H4 (cell line): ENCODE data around the gene FGF1. TPM values are rescaled to one million over a fixed set of nuclear protein-coding genes. Genes with fewer than 3 reads are reported as not detected.
"Not testable (repeated sequence)": the region's sequence is repeated elsewhere in the genome, so short reads cannot be mapped to it uniquely, and the experiment has no call there.

ENCODE experiments used
- DNase-seq: peaks from one replicate; pipeline ENCODE4 v3.0.0-alpha.2; 2015; ENCODE audit warnings: low spot score
- total RNA-seq: library from RNA; depleted of rRNA; stranded (reverse); fragments of >200 nt; shearing (Covaris generic); gene quantifications from 2 replicates; pipeline ENCODE4 v1.2.3, GENCODE V29; 2014

FGF1 gene
- total RNA-seq, 1 experiment from 2014 or later = 3.1 TPM

DNA sequence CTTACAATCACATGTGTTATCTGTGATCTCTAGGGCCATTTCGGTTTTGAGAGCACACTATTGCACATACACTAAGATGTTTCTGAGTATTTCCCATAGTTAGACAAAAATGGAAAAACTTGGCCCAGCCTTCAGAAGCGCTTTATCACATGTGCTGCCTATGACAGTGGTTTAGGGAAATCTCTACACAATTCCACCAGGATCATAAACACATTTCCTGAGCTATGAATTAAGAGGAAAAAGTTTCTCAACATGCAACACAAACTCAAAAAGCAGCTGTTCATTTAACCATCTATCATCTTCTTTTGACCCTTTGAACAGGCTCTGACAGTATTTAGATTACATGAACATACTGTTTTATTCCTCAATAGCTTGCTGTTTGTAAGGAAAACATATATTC lies 15.1 kb downstream of the FGF1 start:
- DNase-seq = no peak

DNA sequence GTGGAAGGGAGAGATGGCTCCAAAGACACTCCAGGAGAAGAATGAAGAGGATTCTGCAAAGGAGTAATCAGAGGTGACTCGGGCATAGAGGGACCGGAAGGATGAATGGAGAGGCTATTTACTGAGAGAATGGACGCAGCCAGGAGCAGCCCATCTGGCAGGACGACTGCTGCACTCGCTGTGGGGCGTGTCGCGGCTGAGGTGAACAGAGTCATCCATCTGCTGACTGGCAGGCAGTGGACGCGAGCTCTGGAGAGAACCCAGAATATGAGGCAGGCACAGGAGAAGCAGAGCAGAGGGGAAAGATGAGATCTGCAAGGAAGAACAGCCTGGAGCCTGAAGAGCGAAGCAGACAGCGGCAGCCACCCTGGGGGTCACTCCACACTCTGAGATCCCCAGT lies 16.4 kb downstream of the FGF1 start:
- DNase-seq = no peak

DNA sequence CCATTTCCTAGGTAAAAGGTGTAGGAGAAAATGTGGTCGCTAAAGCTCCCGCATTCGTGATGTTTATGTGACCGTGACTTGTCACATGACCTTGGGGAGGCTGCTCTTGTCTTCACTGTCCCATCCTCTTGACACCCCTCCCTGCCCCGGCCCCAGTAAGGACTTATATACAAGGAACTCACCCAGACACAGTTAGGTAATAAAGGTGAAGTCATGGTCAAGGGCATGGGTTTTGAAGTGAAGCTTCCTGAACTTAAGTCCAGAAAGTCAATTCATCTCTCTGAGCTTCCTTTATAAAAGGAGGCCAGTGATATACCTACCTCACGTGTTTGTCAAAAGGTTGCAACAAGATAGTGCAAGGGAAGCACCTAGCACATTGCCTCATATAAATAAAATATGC lies 17.6 kb downstream of the FGF1 start:
- no peak for DNase-seq

DNA sequence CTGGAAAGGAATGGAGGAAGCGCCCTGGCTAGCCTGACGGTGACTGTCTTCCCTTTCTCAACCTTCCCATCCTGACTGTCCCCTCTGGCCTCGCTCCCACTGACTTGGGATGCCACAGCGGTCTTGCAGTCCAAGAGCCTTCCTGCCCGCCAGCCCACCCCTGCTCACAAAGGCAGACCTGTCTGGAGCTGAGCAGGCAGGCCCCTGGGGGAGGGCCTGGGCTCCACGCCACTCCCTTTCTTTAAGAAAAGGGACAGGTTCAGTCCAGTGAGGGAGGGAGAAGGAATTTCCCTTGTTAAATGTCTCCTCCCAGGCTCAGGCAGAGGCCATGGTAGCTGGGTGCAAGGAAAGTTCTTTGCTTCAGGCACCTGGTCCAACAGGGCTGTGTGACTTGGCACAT lies 18.1 kb downstream of the FGF1 start:
- no peak for DNase-seq

DNA sequence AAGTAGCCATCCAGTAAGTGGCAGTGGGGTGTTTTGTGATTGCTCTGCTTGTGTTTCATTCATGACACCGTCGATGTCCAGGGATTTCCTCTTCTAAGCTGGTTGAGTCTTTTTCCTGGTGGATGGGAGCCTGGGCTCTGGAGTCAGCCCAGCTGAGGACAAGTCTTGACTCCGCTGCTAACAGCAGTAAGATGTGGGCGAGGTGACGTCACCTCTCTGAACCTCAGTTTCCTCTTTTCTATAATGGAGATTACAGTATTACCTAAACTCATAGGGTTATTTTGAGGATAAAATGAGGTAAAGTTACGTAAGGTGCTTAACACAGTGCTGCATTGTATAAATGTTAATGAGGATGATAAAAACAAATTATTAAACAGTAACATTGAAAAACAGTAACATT lies 21.3 kb downstream of the FGF1 start:
- no peak for DNase-seq

DNA sequence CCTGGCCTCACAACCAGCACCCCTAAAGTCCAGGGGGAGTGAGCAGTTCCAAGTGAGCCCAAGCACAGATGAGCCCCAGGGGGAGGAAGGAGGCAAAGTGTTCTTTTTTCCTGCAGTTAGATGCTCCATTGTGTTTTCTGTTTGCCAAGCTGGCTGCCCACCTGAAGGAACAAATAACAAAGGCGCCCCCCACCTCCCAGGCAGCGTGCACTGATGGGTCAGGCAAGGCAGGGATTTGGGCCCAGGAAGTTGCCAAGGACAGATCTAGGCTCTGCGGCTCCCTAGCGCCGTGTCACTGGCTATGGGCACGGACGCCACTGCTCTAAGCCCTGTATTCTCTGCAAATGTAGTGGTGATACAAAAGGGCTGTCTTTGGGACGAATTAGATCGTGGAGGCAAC lies 21.8 kb downstream of the FGF1 start:
- DNase-seq = no peak

DNA sequence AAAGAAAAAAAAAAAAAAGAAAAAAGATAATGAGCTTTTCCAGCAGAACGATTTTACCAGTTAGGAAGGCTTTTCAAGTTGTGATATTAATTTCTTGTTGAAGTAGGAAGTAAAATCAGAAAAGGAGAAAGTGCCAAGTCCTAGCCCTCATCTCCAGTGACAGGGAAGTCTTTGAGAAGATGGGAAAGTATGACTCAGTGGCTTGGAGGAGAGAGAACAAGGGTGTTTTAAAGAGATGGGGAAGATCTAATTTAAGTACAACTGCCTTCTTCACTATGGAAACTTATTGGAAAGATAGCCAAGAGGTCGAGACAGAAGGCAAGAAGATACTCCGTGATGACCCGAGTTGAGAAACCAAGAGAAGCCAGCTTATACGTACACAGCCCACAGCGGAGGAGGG lies 22.6 kb downstream of the FGF1 start:
- DNase-seq = no peak

DNA sequence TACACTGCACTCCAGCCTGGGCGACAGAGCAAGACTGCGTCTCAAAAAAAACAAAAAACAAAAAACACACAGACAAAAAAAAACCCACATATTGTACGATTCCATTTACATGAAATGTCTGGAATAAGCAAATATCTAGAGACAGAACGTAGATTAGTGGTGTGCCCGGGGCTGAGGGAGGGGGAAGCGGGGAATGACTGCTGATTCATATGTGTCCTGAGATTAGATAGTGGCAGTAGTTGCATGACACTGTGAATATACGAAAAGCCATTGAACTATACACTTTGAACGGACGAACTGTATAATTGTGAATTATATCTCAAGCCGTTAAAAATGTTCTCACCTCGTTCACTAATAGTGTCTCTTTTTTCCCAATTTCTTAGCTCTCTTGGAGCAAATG lies 23.9 kb downstream of the FGF1 start:
- DNase-seq = no peak

DNA sequence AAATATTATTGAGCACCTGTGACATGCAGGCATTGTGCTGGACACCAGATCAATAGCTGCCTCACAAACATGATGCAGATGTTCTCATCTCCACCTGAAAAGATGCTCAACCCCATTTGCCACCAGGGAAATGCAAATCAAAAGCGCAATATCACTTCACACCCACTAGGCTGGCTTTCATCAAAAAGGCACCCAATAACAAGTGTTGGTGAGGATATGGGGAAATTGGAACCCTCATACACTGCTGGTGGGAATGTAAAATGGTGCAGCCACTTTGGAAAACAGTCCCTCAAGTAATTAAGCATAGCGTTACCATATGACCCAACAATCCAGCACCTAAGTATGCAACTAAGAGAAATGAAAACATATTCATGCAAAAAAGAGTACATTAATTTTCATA lies 24.7 kb downstream of the FGF1 start:
- no peak for DNase-seq

DNA sequence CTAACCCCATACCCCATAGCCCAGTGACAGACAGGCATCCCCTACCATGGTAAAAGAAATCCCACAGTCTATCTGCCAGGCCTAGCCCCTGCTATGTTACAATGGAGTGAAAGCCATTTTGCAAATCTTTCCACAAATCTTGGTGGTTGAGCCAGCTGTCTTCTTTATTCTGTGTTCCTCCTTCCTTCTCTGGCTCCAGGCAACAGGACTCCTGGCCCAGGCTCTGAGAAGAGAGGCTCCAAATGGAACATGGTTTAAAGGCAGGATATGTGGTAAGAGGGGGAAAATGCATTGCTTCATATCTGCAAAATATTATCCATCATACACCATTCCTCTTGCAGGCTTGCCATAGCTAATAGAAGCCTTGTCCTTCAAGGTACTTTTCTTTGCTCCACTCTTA lies 25.2 kb downstream of the FGF1 start:
- DNase-seq = no peak

DNA sequence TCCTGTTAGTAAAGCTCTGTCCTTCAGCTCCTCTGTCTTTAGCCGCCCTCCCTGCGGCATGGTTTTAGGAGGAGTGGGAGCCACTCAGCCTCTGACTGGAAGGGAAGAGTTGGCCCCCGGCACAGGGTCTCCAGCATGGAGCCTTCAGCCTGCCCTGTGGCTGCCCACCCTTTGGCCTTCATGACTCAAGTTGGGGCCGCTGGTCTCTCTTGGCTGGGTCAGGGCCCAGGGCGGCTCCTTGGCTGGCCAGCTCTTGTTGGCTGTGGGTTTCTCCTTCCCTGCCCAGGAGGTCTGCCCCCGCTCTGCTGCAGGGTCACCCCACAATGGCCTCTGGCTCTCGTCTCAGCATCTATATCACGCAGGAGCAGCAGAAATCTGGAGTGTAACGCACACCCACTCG lies 25.7 kb downstream of the FGF1 start:
- DNase-seq = no peak

DNA sequence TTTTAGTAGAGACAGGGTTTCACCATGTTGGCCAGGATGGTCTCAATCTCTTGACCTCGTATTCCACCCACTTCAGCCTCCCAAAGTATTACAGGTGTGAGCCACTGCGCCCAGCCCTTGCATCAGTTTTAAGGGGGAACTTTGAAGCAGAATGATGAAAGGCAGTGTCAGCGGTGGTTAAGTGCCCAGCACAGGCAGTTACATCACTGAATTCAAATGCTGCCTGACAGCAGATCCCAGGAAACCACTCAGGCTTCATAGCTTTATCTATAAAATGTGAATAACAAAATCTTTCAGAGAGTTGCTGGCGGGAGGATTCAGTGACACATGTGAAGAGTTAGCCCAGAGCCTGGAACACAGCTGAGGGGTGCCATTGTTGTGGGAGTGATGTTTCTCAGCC lies 26.5 kb downstream of the FGF1 start:
- no peak for DNase-seq

DNA sequence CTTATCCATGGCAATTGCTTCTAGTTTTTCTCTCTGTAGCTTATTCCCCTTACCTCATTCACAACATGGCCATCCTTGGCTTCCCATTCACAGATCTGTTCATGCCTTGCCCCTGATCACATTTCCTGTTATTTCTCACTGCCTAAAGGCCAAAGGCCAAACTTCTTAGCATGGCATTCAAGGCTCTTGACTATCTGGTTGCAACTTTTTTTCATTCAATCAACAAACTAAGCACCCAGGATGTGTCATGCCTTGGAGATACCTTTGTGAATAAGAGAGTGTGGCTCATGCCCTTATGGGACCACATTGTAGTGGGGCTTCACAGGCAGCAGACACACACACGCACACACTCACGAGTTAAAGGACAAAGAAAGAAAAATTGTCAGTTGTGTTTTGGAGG lies 27.6 kb downstream of the FGF1 start:
- DNase-seq = no peak

DNA sequence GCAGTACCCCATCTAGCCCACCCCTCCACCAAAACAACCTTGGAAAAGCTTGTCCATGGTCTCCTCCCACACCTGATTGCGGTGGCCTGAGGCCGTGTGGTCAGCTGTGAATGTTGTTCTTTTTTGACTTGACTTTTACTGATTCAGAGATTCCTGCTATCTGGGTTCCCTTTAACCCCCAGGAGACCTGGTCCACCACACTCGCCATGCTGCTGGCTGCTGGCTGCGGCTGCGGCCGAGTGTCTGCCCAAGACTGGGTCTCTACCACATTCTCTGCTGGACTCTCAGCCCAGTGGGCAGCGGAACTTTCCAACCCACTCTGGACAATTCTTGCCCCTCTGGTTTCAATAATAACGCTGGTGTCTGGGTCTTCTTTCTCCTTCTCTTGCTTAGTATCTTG lies 28.4 kb downstream of the FGF1 start:
- DNase-seq = no peak

DNA sequence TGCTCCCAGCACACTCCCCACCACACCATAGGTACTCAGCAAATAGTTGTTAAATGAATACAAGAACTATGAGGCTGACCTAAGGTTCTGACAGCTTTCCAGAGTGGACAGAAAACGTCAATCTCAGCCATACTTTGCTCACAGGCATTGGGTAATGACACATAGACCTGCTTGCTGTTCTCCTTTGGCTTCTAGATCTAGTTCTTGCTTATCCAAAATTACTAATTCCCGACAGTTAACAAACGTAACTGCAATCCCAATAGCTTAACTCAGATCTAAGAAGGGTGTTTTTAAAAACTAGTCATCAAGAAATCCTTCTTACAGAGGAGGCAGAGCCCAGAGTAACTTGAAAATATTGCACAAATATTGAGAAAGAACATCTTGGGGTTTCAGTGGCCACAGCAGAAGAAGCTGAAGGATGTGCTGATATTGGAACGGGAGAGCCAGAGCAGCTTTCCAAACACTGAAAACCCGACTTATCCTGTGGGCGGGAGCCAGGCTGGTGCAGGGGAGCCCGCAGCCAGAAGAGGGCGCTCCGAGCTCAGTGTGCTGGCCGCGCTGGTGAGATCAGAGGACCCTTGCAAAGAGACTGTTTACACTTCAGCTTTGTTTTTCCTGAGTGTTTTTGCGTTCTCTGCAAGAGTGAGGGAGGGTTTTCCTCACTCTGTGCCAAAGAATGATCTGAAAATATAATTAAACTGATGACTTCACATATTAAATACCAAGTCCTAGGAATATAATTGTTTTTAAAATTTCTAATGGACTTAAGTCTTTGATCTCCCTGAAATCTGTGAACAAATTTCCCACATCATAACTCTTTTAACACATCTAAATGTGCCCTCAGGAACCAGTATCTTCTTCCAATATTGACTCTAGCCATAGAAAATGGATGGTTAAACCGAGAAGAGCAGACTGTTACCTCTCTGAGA lies 30.3 kb downstream of the FGF1 start:
- DNase-seq = peak; percentile 67

DNA sequence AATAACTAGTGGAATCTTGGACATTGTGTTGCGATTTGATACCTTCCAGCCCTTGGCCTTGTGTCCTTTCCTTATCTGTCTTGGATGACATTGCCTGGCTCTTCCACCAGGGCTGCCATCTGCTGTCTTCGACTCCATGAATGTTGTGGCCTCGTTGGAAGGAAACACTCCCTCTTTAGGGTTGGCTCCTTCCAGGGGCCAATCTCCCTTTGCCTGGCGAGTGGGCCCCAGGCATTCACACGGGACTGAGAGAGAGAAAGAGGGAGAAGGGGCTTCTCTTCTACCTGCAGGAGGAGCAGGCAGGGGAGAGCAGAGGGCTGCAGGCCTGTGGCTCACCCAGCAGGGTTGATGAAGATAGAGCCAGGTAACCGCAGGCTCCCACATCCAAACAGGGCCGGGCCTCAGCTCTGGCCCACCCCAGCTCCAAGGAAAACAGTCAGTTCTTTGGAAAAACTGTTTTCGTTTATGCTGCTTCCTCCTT lies 31.3 kb downstream of the FGF1 start:
- no peak for DNase-seq

DNA sequence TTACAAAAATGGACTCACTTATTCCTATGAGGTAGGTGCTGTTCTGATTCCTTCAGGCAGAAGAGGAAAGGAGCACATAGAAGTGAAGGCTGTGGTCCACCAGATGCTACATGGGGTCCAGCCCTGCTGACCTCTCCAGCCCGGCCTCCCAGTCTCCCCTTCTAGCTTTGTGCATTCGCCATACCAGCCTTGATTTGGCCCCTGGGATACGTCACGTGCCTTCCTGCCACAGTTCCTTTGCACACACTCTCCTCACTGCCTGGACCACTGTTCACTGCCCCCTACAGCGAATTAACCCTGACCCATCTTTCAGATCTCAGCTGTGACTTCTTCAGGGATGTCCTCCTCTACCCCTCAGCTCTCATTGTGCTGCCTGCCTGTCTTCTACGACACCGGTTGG lies 32.6 kb downstream of the FGF1 start:
- DNase-seq = no peak

DNA sequence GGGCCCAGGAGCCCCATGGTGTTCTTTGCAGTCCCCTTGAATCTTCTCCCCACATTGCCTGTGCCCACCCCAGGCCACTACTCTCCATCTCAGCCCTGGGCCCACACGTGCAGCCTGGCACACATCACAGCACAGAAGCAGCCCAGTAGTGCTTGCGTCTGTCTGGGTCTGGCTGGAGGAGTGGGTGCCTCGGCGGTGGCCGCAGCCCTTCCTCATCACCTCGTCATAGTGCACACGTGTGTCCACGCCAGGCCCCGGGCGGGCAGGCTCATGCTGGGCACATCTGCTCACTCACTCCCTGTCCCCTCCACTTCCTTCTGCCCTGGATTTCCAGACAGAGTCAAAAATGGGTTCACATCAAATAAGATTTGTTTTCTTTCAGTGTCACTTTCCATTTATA lies 33.3 kb downstream of the FGF1 start:
- no peak for DNase-seq

DNA sequence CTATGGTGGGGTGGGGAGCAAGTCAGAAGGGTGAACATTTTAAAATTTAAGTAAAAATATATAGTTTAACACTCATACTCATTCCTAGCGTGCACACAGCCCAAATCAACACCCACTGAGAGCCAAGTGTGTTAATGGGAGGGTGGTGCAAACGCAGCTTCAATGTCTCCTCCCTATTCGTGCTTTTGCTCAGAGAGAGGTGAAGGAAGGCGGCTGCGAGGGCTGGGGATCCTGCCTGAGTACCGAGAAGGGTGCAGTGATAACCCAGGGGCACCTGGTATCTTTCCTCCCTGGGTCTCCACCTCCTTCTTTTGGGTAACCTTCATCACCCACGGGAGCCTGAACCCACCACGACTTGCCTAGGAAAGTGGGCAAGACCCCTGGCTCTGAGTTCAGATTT lies 35.0 kb downstream of the FGF1 start:
- DNase-seq = no peak

DNA sequence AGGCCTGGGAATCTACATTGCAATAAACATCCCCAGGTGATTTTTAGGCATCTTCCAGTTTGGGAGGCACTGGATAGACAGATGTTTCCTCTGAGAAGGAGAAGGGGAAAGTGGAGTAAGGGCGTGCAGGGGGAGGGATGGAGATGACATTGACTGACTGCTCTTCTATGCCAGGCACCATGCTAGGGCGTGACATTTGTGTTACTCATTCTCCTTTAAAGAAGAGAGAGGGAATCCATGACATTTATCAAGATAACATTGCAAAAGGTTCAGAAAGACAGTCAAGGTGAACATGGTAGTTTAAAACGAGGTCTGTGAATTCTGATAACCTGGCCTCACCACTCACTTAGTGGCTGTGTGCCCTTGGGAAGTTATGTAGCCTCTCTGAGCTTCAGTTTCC lies 35.8 kb downstream of the FGF1 start:
- DNase-seq = no peak

DNA sequence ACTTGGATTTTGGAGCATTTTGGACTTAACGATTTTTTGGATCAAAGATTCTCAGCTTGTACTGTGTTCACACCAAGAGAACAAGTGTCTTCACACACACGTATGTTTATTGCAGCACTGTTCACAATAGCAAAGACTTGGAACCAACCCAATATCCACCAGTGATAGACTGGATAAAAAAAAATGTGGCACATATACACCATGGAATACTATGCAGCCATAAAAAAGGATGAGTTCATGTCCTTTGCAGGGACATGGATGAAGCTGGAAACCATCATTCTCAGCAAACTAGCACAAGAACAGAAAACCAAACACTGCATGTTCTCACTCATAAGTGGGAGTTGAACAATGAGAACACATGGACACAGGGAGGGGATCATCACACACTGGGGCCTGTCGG lies 37.8 kb downstream of the FGF1 start:
- not testable (repeated sequence) for DNase-seq

DNA sequence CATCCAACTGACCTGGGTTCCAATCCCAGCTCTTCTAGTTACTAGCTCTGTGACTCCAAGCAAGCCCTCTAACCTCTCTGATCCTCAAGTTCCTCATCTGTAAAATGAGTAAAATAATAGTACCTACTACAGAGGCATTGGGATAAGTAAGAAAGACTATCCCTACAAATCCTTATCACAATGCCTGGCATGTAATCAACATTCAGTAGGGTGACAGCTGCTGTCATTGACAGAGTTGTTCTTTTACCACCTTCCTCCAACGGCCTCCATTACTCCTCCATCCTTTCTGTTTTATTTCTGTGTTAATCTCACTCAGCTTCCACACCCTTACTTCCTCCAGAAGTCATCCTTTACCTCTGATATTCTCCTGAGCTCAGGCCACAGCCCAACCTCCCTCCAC lies 40.4 kb downstream of the FGF1 start:
- no peak for DNase-seq

DNA sequence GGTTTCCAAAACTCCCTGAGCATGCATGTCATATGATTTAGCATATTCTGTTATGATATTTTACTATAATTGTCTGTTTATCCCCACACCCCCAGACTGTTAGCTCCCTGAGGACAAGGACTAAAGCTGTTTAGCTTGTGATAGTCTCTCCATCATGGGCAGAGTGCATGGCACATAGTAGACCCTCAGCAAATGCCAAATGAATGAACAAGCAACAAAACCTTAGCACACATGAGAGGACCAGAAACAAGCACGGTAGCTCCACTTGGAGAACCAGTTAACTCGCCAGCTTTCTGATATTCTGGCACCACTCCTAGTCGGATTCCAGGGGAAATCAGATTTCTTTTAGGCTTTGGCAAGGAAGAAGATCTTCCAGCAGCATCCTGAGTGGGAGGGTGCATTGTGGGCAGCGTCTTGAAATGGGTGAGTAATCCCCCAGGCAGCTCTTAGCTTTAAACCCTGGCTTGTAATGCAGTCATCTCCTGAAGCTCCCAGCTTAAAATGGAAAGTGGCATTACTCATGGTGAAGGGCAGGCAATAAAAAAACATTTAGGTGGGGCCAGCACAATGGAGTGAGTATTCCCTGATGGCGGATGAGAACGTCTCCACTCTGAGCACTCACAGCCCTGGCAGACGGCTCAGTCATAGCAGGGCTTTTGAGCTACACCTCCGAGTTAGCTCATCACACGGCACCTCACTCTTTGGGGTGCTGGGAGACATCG lies 41.1 kb downstream of the FGF1 start:
- peak; percentile 91 for DNase-seq
